GM21526 (cell line): ENCODE data around the gene MRPS7.
"Not testable (repeated sequence)": the region's sequence is repeated elsewhere in the genome, so short reads cannot be mapped to it uniquely, and the experiment has no call there.

Experiments
- ATAC-seq: cut with Tn5 transposase; IDR thresholded peaks from one replicate; pipeline ENCODE4 v1.9.1; 2021; ENCODE audit warnings: moderate library complexity; ENCODE audit not compliant: unreplicated experiment, low FRiP score

The MRPS7 gene

GRCh38 chr17:75242461-75243042 is 19.1 kb upstream of the MRPS7 start:
- ATAC-seq = no peak

GRCh38 chr17:75244133-75244866 is 17.4 kb upstream of the MRPS7 start:
- ATAC-seq = no peak

DNA sequence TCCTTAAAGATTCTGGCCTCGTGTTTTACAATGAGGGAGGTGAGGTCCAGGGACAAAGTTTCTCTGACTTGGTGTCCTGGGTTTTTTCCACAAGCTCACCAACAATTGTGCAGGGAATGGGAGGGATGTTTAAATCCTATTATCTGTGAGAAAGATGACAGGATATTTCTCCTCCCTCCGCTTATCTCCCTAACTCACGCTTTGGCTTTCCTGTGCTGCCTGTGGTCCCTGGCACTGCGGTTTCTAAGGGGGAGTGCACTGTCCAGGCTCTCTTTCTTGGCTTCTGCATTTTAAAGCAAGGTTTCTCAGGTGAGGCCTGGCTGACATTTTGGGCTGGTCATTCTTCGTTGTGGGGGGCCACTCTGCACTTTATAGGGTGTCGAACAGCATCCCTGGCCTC is 16.7 kb upstream of the MRPS7 start:
- ATAC-seq = no peak

DNA sequence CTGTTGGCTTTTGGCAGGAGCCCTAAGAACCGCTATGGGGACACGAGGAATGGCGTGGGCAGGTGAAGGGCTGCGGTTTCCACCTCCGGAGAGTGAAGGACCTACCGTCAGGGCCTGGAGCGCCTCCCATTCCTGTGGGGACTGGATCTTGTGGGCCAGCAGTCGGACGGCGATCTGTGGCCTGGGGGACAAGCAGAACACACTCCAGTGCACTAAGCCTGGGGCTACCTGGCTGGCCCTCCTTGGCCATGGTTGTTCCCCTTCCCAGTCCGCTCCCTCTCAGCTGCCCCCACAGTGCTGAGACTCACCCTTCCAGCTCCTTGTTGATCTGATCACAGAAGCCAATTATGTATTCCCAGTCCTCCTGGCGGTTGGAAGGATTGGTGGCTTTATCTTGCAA is 15.3 kb upstream of the MRPS7 start:
- no peak for ATAC-seq

GRCh38 chr17:75249564-75249963 is 12.1 kb upstream of the MRPS7 start:
- ATAC-seq = no peak

DNA sequence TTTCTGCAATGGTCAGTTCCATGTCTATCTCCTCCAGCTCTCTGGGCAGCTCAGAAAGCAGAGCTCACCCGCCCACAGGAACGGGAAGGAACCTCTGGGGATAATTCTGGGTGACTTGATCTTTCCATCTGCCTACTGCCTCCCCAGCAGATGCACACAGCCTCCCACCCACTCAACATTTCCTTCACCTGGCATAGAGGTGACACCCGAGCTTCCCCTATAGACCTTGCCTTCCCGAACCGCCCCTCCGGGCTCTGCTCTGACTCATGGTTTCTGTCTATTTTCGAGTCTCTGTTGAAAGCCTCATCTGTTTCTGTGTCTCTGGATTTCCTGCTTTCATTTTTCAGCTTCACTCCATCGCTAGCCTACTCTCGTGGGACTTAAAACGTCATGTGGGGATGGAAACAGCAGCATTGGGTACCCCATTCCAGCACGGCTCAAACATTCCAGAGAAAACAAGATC is 11.6 kb upstream of the MRPS7 start:
- peak; percentile 89 for ATAC-seq

DNA sequence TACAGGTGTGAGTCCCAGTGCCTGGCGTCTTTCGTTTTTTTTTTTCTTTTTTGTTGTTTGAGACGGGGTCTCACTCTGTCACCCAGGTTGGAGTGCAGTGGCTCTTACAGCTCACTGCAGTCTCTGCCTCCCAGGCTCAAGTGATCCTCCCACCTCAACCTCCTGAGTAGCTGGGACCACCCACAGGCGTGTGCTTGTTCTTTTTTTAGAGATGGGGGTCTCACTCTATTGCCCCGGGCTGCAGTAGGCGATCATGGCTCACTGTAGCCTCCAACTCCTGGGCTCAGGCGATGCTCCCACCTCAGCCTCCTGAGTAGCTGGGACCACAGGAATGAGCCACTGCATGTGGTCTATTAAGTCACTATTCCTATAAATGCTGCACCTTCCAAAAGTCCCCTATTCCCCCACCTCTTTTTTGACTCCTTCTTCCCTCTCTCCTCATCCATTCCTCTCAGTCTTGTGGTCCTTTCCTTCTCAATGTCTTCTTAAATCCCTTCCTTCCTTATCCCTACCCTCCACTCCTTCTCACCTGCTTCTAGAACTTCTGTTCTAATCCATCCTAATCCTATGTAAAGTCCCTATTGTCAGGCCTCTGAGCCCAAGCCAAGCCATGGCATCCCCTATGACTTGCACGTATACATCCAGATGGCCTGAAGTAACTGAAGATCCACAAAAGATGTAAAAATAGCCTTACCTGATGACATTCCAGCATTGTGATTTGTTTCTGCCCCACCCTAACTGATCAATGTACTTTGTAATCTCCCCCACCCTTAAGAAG is 9.5 kb upstream of the MRPS7 start:
- no peak for ATAC-seq

GRCh38 chr17:75255954-75256698 is 5.6 kb upstream of the MRPS7 start:
- ATAC-seq = not testable (repeated sequence)

- not testable (repeated sequence) for ATAC-seq
Measured at GRCh38 chr17:75257228-75257627, 4.5 kb upstream of the MRPS7 start.

DNA sequence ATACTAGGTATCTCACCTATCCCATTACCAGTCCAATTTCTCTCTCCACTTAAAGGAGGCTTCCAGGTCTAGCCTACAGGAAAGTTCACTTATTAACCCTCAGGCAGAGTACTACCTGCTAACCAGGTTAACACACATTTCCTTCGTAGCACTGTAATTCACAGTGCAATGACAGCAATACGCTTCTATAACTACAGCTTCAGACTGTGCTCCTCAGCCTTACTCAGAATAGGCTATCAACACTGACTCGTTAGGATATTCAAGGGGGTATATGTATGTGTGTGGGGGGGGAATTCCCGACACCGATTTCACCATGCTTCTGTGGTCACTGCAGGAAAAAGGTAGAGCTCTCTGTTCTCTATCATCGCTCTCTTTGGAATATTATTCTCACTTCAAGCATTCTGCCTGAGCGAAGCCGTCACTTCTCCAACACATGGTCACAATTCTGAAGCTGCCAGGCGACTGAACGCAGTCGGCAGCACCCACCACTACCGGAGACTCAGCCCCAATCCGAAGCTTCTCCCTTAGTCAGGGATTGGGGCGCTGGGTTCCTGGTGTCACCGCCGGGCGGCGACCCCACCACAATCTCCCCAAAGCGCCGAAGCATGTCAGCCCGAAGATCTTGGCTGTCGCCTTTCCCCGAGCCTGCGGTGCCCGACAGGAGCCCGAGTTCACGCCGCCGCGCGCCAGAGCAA is 891 bp upstream of the MRPS7 start:
- ATAC-seq = peak; percentile 20

- no peak for ATAC-seq
Measured at GRCh38 chr17:75262112-75262606, 480 bp downstream of the MRPS7 start.

GRCh38 chr17:75263055-75263454 is 1.4 kb downstream of the MRPS7 start:
- ATAC-seq = no peak

GRCh38 chr17:75265614-75266315 is 4.1 kb downstream of the MRPS7 start:
- no peak for ATAC-seq

DNA sequence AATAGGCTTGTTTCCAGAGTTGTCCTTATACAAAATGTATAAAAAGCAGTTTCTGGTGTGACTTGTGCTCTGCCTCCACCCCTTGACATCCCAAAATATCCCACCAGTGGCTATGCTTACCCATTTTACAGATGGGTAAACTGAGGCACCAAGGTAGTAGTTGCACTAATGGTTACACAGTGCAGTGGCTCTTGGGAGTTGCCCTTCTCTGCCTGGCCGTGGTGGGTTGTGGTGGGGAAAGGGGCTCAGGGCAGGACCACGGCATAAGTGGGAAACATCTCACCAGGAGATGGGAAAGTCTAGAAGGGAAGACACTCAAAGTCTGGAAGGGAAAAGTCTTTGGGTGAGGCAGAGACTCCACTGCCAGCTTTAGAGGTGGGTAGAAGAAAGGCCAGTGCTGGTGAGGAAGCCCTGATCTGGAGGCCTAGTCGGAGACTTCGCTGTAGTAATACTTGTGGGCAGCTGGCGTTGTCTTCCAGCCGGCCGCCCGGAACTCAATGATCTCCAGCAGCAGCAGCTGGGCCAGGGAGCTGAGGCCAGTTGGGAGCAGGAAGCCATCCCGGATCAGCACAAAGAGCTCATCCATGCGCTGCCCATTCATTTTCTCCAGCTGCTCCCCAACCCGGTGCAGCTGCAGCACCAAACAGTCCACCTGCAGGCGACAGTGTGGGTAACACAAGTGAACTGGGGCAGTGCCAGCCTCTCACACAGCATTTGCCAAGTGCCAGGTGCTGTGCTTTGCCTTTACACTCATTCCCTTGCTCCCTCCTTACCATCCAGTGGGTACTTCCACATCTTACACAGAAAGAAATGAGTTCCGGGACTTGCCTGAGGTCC is 4.9 kb downstream of the MRPS7 start:
- ATAC-seq = no peak

DNA sequence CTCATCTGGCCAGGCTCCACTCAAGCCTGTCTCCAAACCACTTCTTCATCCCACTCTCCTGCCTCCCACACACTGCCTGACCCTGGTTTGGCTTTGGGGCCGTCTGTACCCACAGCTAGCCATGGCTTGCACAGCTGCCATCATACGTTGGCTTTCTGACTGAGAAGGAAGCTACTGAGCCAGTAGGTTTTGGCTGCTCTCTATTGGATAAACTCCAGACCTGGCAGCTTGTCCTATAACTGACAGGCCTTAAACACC is 5.4 kb downstream of the MRPS7 start:
- ATAC-seq = no peak

GRCh38 chr17:75267411-75268232 is 5.9 kb downstream of the MRPS7 start:
- ATAC-seq = no peak

- no peak for ATAC-seq
Measured at GRCh38 chr17:75269844-75270217, 8.2 kb downstream of the MRPS7 start.
